HG03196 (cell line): ENCODE data around the gene DUOX2.
"Not testable (repeated sequence)": the region's sequence is repeated elsewhere in the genome, so short reads cannot be mapped to it uniquely, and the experiment has no call there.

Experiments
- ATAC-seq: cut with Tn5 transposase; IDR thresholded peaks from one replicate; pipeline ENCODE4 v1.9.1; 2021; ENCODE audit not compliant: unreplicated experiment

Gene DUOX2

GRCh38 chr15:45102226-45102625 lies 11.7 kb downstream of the DUOX2 start:
- ATAC-seq, result no peak

- no peak for ATAC-seq
Observed at GRCh38 chr15:45101749-45102148, 12.2 kb downstream of the DUOX2 start.

- no peak for ATAC-seq
Observed at GRCh38 chr15:45100884-45101625, 12.9 kb downstream of the DUOX2 start.

- no peak for ATAC-seq
Observed at GRCh38 chr15:45099549-45100165, 14.3 kb downstream of the DUOX2 start.

- ATAC-seq, result no peak
Observed at GRCh38 chr15:45097466-45097865, 16.5 kb downstream of the DUOX2 start.

GRCh38 chr15:45095661-45096060 lies 18.3 kb downstream of the DUOX2 start:
- ATAC-seq, result no peak

GRCh38 chr15:45094358-45094730 lies 19.6 kb downstream of the DUOX2 start:
- no peak for ATAC-seq

GRCh38 chr15:45093622-45094357 lies 20.2 kb downstream of the DUOX2 start:
- no peak for ATAC-seq

- no peak for ATAC-seq
Observed at GRCh38 chr15:45093013-45093412, 21.0 kb downstream of the DUOX2 start.

- ATAC-seq, result no peak
Observed at GRCh38 chr15:45091576-45091975, 22.4 kb downstream of the DUOX2 start.

GRCh38 chr15:45091161-45091560 lies 22.8 kb downstream of the DUOX2 start:
- ATAC-seq, result no peak

- ATAC-seq, result no peak
Observed at GRCh38 chr15:45089712-45090373, 24.1 kb downstream of the DUOX2 start.

GRCh38 chr15:45088801-45089711 lies 24.9 kb downstream of the DUOX2 start:
- ATAC-seq, result no peak

GRCh38 chr15:45087513-45087912 lies 26.5 kb downstream of the DUOX2 start:
- no peak for ATAC-seq

GRCh38 chr15:45084163-45084562 lies 29.8 kb downstream of the DUOX2 start:
- ATAC-seq, result no peak

- no peak for ATAC-seq
Observed at GRCh38 chr15:45083223-45083622, 30.7 kb downstream of the DUOX2 start.

- ATAC-seq, result not testable (repeated sequence)
Observed at GRCh38 chr15:45082412-45082811, 31.6 kb downstream of the DUOX2 start.

- not testable (repeated sequence) for ATAC-seq
Observed at GRCh38 chr15:45080593-45080992, 33.4 kb downstream of the DUOX2 start.

GRCh38 chr15:45079628-45080246 lies 34.2 kb downstream of the DUOX2 start:
- ATAC-seq, result not testable (repeated sequence)

- ATAC-seq, result not testable (repeated sequence)
Observed at GRCh38 chr15:45079201-45079600, 34.8 kb downstream of the DUOX2 start.
